Astrocyte (in vitro differentiated cells and primary cell): ENCODE measurements around the gene GNAQ. TPM values are rescaled to one million over a fixed set of nuclear protein-coding genes. Genes with fewer than 3 reads are reported as not detected.

Source experiments
- DNase-seq: peaks from one replicate; pipeline ENCODE4 v3.0.0-alpha.2; 2010; ENCODE audit warnings: low read depth
- FAIRE-seq: peaks from 2 replicates; lab custom pipeline; 2011; peaks lifted over from hg19 to GRCh38; lab: Jason Lieb, UNC
- H2AFZ ChIP-seq: 2 replicates; pipeline ENCODE4 v1.6.0; 2012; ENCODE audit warnings: low read depth, low read length, inconsistent platforms
- H3K27ac ChIP-seq: 2 replicates; pipeline ENCODE4 v1.5.1; 2011; ENCODE audit warnings: low read depth, low read length, inconsistent platforms
- H3K27me3 ChIP-seq: 2 replicates; pipeline ENCODE4 v1.6.0; 2011; ENCODE audit warnings: low read length, inconsistent platforms; ENCODE audit not compliant: insufficient read depth
- H3K36me3 ChIP-seq: 2 replicates; pipeline ENCODE4 v1.5.1; 2011; ENCODE audit warnings: low read length, inconsistent platforms; ENCODE audit not compliant: insufficient read depth
- H3K4me1 ChIP-seq: 2 replicates; pipeline ENCODE4 v1.5.1; 2011; ENCODE audit warnings: low read length, inconsistent platforms; ENCODE audit not compliant: insufficient read depth
- H3K4me2 ChIP-seq: 2 replicates; pipeline ENCODE4 v1.6.0; 2012; ENCODE audit warnings: low read length, inconsistent platforms
- H3K4me3 ChIP-seq: 2 replicates; pipeline ENCODE4 v1.5.1; 2011; ENCODE audit warnings: low read depth, mild to moderate bottlenecking, low read length, inconsistent platforms; ENCODE audit not compliant: insufficient read depth
- H3K79me2 ChIP-seq: 2 replicates; pipeline ENCODE4 v1.6.0; 2012; ENCODE audit warnings: mild to moderate bottlenecking, low read length, inconsistent platforms; ENCODE audit not compliant: insufficient read depth
- H3K9ac ChIP-seq: 2 replicates; pipeline ENCODE4 v1.6.0; 2012; ENCODE audit warnings: mild to moderate bottlenecking, low read length, inconsistent platforms
- H3K9me3 ChIP-seq: 2 replicates; pipeline ENCODE4 v1.5.1; 2012; ENCODE audit warnings: low read depth, mild to moderate bottlenecking, low read length, inconsistent platforms; ENCODE audit not compliant: insufficient read depth
- H4K20me1 ChIP-seq: 2 replicates; pipeline ENCODE4 v1.6.0; 2012; ENCODE audit warnings: low read length, inconsistent platforms; ENCODE audit not compliant: insufficient read depth
- H3K27ac Mint-ChIP-seq: one replicate; pipeline ENCODE4 v1.8.0; 2021; ENCODE audit warnings: mild to moderate bottlenecking, mixed read lengths; ENCODE audit not compliant: unreplicated experiment
- H3K27me3 Mint-ChIP-seq: one replicate; pipeline ENCODE4 v1.8.0; 2021; ENCODE audit warnings: low read depth, mixed read lengths; ENCODE audit not compliant: unreplicated experiment
- H3K36me3 Mint-ChIP-seq: one replicate; pipeline ENCODE4 v1.8.0; 2021; ENCODE audit warnings: low read depth, mixed read lengths; ENCODE audit not compliant: unreplicated experiment
- H3K4me1 Mint-ChIP-seq: one replicate; pipeline ENCODE4 v1.8.0; 2021; ENCODE audit warnings: low read depth, mixed read lengths; ENCODE audit not compliant: unreplicated experiment
- H3K4me3 Mint-ChIP-seq: one replicate; pipeline ENCODE4 v1.8.0; 2021; ENCODE audit warnings: mild to moderate bottlenecking, moderate library complexity, mixed read lengths; ENCODE audit not compliant: unreplicated experiment
- H3K9me3 Mint-ChIP-seq: one replicate; pipeline ENCODE4 v1.8.0; 2021; ENCODE audit warnings: mild to moderate bottlenecking, mixed read lengths; ENCODE audit not compliant: unreplicated experiment
- CTCF ChIP-seq: IDR thresholded peaks from 2 replicates; pipeline ENCODE4 v1.5.1; 2011; ENCODE audit warnings: low read depth, mild to moderate bottlenecking, inconsistent platforms, low read length, moderate library complexity; ENCODE audit not compliant: insufficient read depth
- EZH2 ChIP-seq: IDR thresholded peaks from 2 replicates; pipeline ENCODE4 v1.6.1; 2012; ENCODE audit warnings: mild to moderate bottlenecking, low read length, inconsistent platforms; ENCODE audit not compliant: insufficient read depth
- total RNA-seq: library from RNA; stranded (reverse); gene quantifications from 2 replicates; pipeline ENCODE4 v1.2.1, GENCODE V29; 2021

GNAQ gene
- total RNA-seq, 1 donor from 2014 or later = 74.9 TPM

GRCh38 chr9:77839459-77840140 lies 192.0 kb downstream of the GNAQ start:
- Mint-ChIP-seq H3K9me3 (no peaks in the 10 kb centered on the region), H3K27ac (peak overlapping the region; percentile 8), H3K4me3 (no peak overlapping the region), H3K36me3 (peaks cover 3% of the 10 kb centered on the region), H3K4me1 (peaks cover 34% of the 10 kb centered on the region), H3K27me3 (no peaks in the 10 kb centered on the region)
- Histone ChIP-seq H3K36me3 (no peaks in the 10 kb centered on the region), H3K27me3 (no peaks in the 10 kb centered on the region), H3K27ac (peak overlapping the region; percentile 35), H3K4me1 (peaks cover 18% of the 10 kb centered on the region), H3K9ac (no peak overlapping the region), H3K79me2 (peaks cover 11% of the 10 kb centered on the region), H4K20me1 (peaks cover 21% of the 10 kb centered on the region), H3K9me3 (no peaks in the 10 kb centered on the region), H3K4me3 (no peak overlapping the region), H3K4me2 (peak overlapping the region; percentile 66), H2AFZ (no peak overlapping the region)
- DNase-seq (peak; percentile 78), FAIRE-seq (no peak)
- TF ChIP-seq EZH2 (no peak), CTCF (no peak)

DNA sequence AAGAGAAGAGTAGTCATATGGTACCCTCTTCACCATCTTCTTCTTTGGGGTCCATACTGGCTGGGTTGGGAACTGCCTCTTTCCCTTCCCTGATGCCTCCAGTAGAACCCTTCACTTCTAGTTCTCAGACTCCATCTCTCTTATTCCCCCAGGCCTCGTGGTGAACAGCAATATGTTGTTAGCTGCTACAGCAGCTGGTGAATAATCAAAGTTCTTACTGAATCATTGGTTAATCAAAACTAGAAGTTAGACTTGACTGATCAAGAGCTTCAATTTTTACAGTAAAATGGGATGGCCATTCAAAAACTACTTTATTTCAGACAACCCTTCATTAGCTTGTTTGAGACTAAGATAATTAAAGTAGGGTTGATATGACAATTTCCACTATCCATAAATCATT lies 192.6 kb downstream of the GNAQ start:
- Histone ChIP-seq H4K20me1 (peaks cover 23% of the 10 kb centered on the region), H3K27me3 (no peaks in the 10 kb centered on the region), H3K27ac (no peak overlapping the region), H3K36me3 (no peaks in the 10 kb centered on the region), H3K9ac (no peak overlapping the region), H3K4me2 (peak overlapping the region; percentile 66), H3K4me3 (no peak overlapping the region), H3K79me2 (peaks cover 9% of the 10 kb centered on the region), H3K4me1 (peaks cover 18% of the 10 kb centered on the region), H2AFZ (no peak overlapping the region), H3K9me3 (no peaks in the 10 kb centered on the region)
- no peaks in the 10 kb centered on the region for H3K27me3 Mint-ChIP-seq
- H3K4me1 Mint-ChIP-seq = peaks cover 36% of the 10 kb centered on the region
- no peak overlapping the region for H3K4me3 Mint-ChIP-seq
- H3K9me3 Mint-ChIP-seq = no peaks in the 10 kb centered on the region
- no peak for DNase-seq
- no peak for FAIRE-seq
- peak overlapping the region; percentile 1 for H3K27ac Mint-ChIP-seq
- H3K36me3 Mint-ChIP-seq = peaks cover 3% of the 10 kb centered on the region
- TF ChIP-seq CTCF = no peak
- no peak for TF ChIP-seq EZH2

- Histone ChIP-seq H3K9ac (no peak overlapping the region), H3K9me3 (peaks cover 3% of the 10 kb centered on the region), H3K4me2 (no peak overlapping the region), H3K79me2 (peaks cover 10% of the 10 kb centered on the region), H3K27ac (no peak overlapping the region), H4K20me1 (peaks cover 15% of the 10 kb centered on the region), H3K36me3 (no peaks in the 10 kb centered on the region), H3K4me1 (peaks cover 7% of the 10 kb centered on the region), H3K27me3 (no peaks in the 10 kb centered on the region), H2AFZ (no peak overlapping the region), H3K4me3 (no peak overlapping the region)
- Mint-ChIP-seq H3K27me3 (no peaks in the 10 kb centered on the region), H3K27ac (no peak overlapping the region), H3K4me3 (no peak overlapping the region), H3K36me3 (no peaks in the 10 kb centered on the region), H3K4me1 (peaks cover 19% of the 10 kb centered on the region), H3K9me3 (no peaks in the 10 kb centered on the region)
- TF ChIP-seq CTCF = no peak
- no peak for TF ChIP-seq EZH2
- no peak for FAIRE-seq
- peak; percentile 70 for DNase-seq
Observed at GRCh38 chr9:77834898-77835488, 196.6 kb downstream of the GNAQ start.
